Measurements from ENCODE around the gene CRTAP.
"Not testable (repeated sequence)": the region's sequence is repeated elsewhere in the genome, so short reads cannot be mapped to it uniquely, and the experiment has no call there.

CRTAP gene

DNA sequence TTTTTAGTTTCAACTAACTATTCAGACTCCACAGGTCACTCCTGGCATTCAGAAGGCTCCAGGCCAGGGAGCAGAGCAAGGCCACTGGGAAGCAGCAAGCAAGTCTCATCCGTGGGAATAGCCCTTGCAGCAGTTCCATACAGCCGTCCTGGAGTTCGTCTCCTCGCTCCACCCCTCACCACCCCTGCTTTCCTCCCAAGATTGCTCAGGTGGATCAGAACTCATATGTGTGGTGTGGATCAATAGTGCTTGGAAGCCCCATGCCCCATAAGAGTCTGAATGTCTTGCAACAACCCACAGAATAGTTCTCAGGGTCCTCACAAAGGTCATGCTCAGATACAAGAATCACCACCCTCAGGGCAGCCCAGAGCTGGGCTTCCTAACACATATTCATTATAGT is 60.3 kb downstream of the CRTAP start:
- in situ Hi-C loops (cut with MboI; ENCODE audit: low sequenced_read_pairs, unreplicated experiment) = no loop called here
- no peak for DNase-seq (ENCODE audit: low spot score)
- TF ChIP-seq, protein P1, sequence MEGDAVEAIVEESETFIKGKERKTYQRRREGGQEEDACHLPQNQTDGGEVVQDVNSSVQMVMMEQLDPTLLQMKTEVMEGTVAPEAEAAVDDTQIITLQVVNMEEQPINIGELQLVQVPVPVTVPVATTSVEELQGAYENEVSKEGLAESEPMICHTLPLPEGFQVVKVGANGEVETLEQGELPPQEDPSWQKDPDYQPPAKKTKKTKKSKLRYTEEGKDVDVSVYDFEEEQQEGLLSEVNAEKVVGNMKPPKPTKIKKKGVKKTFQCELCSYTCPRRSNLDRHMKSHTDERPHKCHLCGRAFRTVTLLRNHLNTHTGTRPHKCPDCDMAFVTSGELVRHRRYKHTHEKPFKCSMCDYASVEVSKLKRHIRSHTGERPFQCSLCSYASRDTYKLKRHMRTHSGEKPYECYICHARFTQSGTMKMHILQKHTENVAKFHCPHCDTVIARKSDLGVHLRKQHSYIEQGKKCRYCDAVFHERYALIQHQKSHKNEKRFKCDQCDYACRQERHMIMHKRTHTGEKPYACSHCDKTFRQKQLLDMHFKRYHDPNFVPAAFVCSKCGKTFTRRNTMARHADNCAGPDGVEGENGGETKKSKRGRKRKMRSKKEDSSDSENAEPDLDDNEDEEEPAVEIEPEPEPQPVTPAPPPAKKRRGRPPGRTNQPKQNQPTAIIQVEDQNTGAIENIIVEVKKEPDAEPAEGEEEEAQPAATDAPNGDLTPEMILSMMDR (IDR thresholded peaks at IDR 0.05; ENCODE audit: borderline replicate concordance, control extremely low read depth, extremely low read depth, insufficient read depth, missing control alignments) = no peak

DNA sequence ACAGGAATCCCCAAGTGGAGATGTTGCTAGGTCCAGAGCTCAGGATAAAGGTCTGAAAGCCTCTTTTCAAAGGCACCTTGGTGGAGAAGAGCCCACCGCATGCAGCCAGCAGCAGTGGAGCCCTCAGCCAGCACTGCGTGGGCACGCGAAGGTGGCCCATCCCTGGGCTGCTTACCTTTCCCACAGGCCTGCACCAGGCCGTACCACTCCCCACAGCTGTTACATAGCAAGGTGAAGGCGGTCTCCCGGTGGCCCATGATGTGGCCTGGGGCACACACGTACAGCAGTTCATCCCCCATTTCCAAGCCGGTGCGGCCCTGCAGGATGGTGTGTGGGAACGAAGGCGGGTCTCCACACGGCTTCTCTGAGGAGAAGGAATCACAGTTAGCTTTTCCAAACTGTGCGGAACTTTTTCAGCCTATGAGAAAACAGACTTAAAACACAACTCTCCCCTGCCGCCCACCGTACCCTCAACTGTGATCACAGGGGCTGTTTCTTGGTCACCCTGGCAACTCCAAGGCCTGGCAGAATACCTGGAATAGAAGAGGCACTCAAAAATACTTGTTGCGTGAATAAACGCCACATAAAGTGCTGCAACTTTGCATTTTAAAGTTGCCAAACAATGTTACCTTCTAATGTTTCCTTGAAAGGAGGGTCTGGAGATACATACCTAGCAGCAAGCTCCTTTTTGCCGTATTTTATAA is 61.0 kb downstream of the CRTAP start:
- TF ChIP-seq, protein P1 (IDR thresholded peaks at IDR 0.05; ENCODE audit: borderline replicate concordance, control extremely low read depth, extremely low read depth, insufficient read depth, missing control alignments) = no peak
- in situ Hi-C loops (cut with MboI; ENCODE audit: low sequenced_read_pairs, unreplicated experiment) = no loop called here
- no peak for DNase-seq (ENCODE audit: low spot score)

DNA sequence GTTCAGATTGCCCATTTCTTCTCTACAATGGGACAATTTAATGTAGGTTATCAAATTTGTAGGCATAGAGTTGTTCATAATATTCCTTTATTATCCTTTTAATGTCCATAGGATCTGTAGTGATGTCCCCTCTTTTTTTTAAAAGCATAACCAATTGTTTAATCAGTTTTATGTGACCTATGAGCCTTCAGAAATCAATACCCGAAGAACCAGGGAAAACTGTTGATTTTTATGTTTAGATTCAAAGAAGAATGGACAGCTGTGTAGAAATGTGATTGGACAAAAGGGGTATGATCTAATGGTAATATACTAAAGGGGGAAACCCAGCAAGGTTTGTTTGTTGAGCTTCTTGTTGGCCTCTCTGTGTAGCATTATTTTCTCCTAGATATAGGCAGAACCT is 65.3 kb downstream of the CRTAP start:
- in situ Hi-C loops (cut with MboI; ENCODE audit: low sequenced_read_pairs, unreplicated experiment) = no loop called here
- no peak for DNase-seq (ENCODE audit: low spot score)
- TF ChIP-seq, protein P1 (IDR thresholded peaks at IDR 0.05; ENCODE audit: borderline replicate concordance, control extremely low read depth, extremely low read depth, insufficient read depth, missing control alignments) = no peak

DNA sequence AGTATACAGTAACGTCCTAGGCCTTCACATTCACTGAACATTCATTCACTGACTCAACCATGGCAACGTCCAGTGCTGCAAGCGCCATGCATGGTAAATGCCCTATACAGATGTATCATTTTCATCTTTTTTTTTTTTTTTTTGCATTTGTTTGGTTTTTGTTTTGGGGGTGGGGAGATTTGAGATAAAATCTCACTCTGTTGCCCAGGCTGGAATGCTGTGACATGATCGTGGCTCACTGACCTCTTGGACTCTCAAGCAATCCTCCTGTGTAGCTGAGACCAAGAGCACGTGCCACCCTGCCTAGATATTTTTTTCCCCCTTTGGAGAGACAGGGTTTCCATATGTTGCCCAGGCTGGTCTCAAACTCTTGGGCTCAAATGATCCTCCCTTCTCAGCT is 67.4 kb downstream of the CRTAP start:
- no peak for DNase-seq (ENCODE audit: low spot score)
- in situ Hi-C loops (cut with MboI; ENCODE audit: low sequenced_read_pairs, unreplicated experiment) = no loop called here
- TF ChIP-seq, protein P1 (IDR thresholded peaks at IDR 0.05; ENCODE audit: borderline replicate concordance, control extremely low read depth, extremely low read depth, insufficient read depth, missing control alignments) = no peak

DNA sequence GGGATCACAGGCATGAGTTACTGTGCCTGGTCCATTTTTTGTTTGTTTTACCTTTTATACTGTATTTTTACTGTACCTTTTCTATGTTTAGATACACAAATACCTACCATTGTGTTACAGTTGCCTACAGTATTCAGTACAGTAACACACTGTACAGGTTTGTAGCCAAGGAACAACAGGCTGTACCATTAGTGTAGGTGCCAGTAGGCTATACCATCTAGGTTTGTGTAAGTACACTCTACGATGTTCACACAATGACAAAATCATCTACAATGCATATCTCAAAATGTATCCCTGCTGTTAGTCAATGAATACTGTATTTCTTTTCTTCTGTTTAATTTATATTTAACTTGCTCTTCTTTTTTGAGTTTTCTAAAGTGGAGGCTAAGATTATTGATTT is 67.8 kb downstream of the CRTAP start:
- DNase-seq (ENCODE audit: low spot score); in situ Hi-C loops (cut with MboI; ENCODE audit: low sequenced_read_pairs, unreplicated experiment): not testable (repeated sequence)

DNA sequence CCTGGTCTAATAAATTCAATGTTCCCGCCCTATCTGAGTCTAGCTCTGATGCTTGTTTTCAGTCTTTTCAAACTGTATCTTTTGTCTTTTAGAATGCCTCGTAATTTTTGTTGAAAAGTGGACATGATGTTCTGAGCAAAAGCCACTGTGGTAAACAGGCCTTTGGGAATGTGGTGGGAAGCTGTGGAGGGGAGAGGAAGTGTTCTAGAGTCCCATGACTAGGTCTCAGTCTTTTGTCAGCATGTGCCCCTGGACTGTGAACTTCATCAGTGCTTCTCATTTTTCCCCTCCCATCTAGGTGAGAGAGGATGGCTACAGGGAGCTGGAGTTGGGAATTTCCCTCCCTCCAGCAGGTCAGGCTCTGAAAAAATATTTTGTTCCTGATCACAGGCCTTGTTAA is 71.0 kb downstream of the CRTAP start:
- DNase-seq (ENCODE audit: low spot score) = no peak
- TF ChIP-seq, protein P1 (IDR thresholded peaks at IDR 0.05; ENCODE audit: borderline replicate concordance, control extremely low read depth, extremely low read depth, insufficient read depth, missing control alignments) = no peak
- in situ Hi-C loops (cut with MboI; ENCODE audit: low sequenced_read_pairs, unreplicated experiment) = no loop called here

DNA sequence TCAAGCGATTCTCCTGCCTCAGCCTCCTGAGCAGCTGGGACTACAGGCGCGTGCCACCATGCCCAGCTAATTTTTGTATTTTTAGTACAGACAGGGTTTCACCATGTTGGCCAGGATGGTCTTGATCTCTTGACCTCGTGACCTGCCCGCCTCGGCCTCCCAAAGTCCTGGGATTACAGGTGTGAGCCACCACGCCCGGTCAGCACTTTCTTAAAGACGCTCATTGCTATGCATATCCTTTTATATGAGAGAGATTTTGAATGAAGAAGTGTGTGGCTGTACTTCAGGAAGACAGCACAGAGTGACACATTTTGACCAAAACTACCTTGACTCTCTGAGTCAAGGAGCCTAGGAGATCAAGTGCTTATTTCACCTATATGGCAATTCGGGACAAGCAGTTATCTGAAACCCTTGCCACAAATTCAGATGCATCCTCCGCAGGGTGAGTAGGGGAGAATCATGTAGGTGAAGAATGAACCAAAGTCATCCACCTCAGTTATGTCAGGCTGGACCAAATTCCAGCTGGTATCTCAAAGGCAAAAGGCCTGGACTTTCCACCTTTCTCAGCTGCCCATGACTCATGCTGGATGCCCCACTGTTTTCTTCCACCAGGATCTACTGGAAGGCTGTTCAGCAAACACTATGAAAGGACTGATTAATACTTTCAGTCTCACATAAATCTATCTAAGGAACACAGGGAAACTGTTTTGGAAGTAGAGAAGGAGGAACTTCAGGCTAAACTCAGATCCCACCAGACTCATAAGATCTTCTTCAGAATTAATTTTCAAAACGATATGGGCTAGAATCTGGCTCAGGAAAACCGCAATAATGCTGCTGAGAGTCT is 72.9 kb downstream of the CRTAP start:
- TF ChIP-seq, protein P1 (IDR thresholded peaks at IDR 0.05; ENCODE audit: borderline replicate concordance, control extremely low read depth, extremely low read depth, insufficient read depth, missing control alignments) = no peak
- in situ Hi-C loops (cut with MboI; ENCODE audit: low sequenced_read_pairs, unreplicated experiment) = no loop called here
- DNase-seq (ENCODE audit: low spot score) = no peak
